Fibroblast of lung (primary cell): ENCODE measurements around the gene PILRB.

ENCODE experiments used
- EZH2 ChIP-seq: IDR thresholded peaks from 2 replicates; pipeline ENCODE4 v1.5.1; 2012; ENCODE audit warnings: low read length, control low read depth, mild to moderate bottlenecking; ENCODE audit errors: missing control alignments
- TF ChIP-seq, protein P1 (sequence below), 2 donors: IDR thresholded peaks in 1 of 2; conservative IDR thresholded peaks in 1 of 2; 1 replicate in 1 of 2; 2 replicates in 1 of 2; pipeline ENCODE4 v1.5.1; 2011 to 2012; ENCODE audit warnings: low read length in 2 of 2, control low read depth in 1 of 2, inconsistent platforms in 1 of 2, low read depth in 1 of 2, mild to moderate bottlenecking in 1 of 2

DNA sequence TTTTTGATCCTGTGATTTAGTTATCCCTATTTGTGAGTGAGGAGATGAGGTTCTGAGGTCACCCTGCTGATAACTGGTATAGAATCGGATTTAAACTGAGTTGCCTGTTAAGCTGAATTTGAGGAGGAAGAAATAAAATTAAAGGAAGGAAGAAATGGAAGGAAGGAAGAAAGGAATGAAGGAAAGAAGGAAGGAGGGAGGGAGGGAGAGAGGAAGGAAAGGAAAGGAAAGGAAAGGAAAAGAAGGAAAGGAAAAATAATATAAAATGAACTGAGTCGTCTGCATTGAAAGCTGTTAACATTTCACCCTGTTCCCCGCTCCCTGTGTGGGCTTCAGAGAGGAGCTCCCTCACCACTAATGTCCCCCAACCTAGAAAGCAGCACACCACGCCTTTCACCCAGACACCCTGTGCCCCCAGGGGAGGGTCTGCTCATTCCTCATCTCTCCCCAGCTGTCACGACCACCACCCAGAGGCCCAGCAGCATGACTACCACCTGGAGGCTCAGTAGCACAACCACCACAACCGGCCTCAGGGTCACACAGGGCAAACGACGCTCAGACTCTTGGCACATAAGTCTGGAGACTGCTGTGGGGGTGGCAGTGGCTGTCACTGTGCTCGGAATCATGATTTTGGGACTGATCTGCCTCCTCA lies 31.6 kb downstream of the PILRB start:
- TF ChIP-seq, protein P1, sequence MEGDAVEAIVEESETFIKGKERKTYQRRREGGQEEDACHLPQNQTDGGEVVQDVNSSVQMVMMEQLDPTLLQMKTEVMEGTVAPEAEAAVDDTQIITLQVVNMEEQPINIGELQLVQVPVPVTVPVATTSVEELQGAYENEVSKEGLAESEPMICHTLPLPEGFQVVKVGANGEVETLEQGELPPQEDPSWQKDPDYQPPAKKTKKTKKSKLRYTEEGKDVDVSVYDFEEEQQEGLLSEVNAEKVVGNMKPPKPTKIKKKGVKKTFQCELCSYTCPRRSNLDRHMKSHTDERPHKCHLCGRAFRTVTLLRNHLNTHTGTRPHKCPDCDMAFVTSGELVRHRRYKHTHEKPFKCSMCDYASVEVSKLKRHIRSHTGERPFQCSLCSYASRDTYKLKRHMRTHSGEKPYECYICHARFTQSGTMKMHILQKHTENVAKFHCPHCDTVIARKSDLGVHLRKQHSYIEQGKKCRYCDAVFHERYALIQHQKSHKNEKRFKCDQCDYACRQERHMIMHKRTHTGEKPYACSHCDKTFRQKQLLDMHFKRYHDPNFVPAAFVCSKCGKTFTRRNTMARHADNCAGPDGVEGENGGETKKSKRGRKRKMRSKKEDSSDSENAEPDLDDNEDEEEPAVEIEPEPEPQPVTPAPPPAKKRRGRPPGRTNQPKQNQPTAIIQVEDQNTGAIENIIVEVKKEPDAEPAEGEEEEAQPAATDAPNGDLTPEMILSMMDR (conservative IDR thresholded peaks at IDR 0.05 in 1 of 2, IDR thresholded peaks at IDR 0.05 in 1 of 2; ENCODE audit: low read depth in 1 of 2, low read length in 2 of 2): no peak
- no peak for TF ChIP-seq EZH2
